Aorta (tissue), 5 donors: ENCODE data around the gene SLC46A1. TPM values are rescaled to one million over a fixed set of nuclear protein-coding genes. Genes with fewer than 3 reads are reported as not detected.

ENCODE experiments used
- ATAC-seq: fragments of 200-7000 bp; cut with Tn5 transposase; one replicate; pipeline ENCODE4 v1.9.1; 2022; ENCODE audit warnings: moderate library complexity; ENCODE audit not compliant: low FRiP score
- DNase-seq, 2 donors: peaks; one replicate each; pipeline ENCODE4 v3.0.0-alpha.2; 2020
- H3K27ac ChIP-seq, 2 donors: one replicate each; pipeline ENCODE4 v1.5.1; 2013; ENCODE audit warnings: low read length in 2 of 2, mild to moderate bottlenecking in 2 of 2, moderate library complexity in 2 of 2, control low read depth in 1 of 2, inconsistent platforms in 1 of 2, low read depth in 1 of 2
- H3K27me3 ChIP-seq, 2 donors: one replicate each; pipeline ENCODE4 v1.6.1; 2013; ENCODE audit warnings: control low read depth in 1 of 2, low read length in 1 of 2, mild to moderate bottlenecking in 1 of 2, moderate library complexity in 1 of 2; ENCODE audit not compliant: insufficient read depth in 2 of 2, control insufficient read depth in 1 of 2
- H3K36me3 ChIP-seq, 2 donors: one replicate each; pipeline ENCODE4 v1.6.1; 2013; ENCODE audit warnings: control low read depth in 1 of 2, low read length in 1 of 2, mild to moderate bottlenecking in 1 of 2; ENCODE audit not compliant: insufficient read depth in 2 of 2, control insufficient read depth in 1 of 2
- H3K4me1 ChIP-seq, 2 donors: one replicate each; pipeline ENCODE4 v1.6.1; 2013; ENCODE audit warnings: low read length in 2 of 2, control low read depth in 1 of 2, mild to moderate bottlenecking in 1 of 2, moderate library complexity in 1 of 2; ENCODE audit not compliant: insufficient read depth in 2 of 2, control insufficient read depth in 1 of 2
- H3K4me3 ChIP-seq, 2 donors: one replicate each; pipeline ENCODE4 v1.5.1; 2013; ENCODE audit warnings: low read length in 2 of 2, control low read depth in 1 of 2, mild to moderate bottlenecking in 1 of 2
- H3K9me3 ChIP-seq: one replicate; pipeline ENCODE4 v1.6.1; 2013; ENCODE audit warnings: mild to moderate bottlenecking, low read length; ENCODE audit not compliant: control insufficient read depth
- WGBS, 2 donors: extraction: QIAGEN DNeasy Blood & Tissue Kit; methylation state at CpG; one replicate each; pipeline ENCODE4 v1.1.7; 2013; 5-methylcytosine and 5-hydroxymethylcytosine counted together
- intact Hi-C, 2 donors: fragments of 100-400 bp; cut with DNase I; formaldehyde crosslinking; loops; one replicate each; pipeline versions ENCODE4 v1.14.2 to v1.15.0; 2022
- polyA plus RNA-seq, 2 donors: library from polyadenylated mRNA; stranded (reverse); fragments of 200-250 nt; gene quantifications; one replicate each; pipeline ENCODE4 v1.2.3, GENCODE V29; 2013
- total RNA-seq, 2 donors: library from RNA; stranded (reverse); fragmentation: NEBNext Ultra II Directional; extraction: Animal tissue kit (Norgen Biotek cat#: 25700); gene quantifications; one replicate each; pipeline ENCODE4 v1.2.1, GENCODE V29; 2021
- donor health status: healthy with polysubstance abuse.
- donor health status: Bipolar disorder and iron deficiency.
- donor health status: DM: no; HTN: no; CAD: no.
- donor health status: DM: no; HTN: no; CAD: no.
- donor health status: DM: yes; HTN: yes; CAD: no.

SLC46A1 gene
- total and polyA plus RNA-seq, 4 donors: 4.4 to 16.7 (median 8.4) TPM

DNA sequence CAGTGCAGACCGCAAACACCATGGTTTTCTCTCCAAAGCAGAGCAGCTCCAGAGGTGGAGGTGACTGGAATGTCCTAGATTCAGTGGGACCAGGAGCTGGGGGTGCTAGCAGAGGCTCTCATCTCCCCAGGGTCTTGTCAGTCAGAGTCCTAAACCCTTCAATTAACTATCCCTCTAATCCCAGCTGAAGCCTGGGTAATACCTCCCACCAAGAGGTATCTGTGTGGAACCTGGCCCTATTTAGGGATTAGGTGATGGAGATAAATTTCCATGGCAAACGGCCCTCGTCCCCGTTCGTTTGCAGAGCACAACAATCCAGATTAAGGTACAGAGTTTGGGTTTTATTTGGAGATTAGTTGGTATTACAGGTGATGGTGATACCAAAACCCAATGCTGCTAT, 42.8 kb downstream of the SLC46A1 start:
- H3K27ac ChIP-seq: no peak overlapping the region
- no peak overlapping the region for H3K4me3 ChIP-seq
- ATAC-seq (no peak), DNase-seq (peak in 1 of 2 donors; percentile 7)
- H3K9me3 ChIP-seq: no peaks in the 10 kb centered on the region
- H3K4me1 ChIP-seq: no peaks in the 10 kb centered on the region
- WGBS, 2 donors: 85% methylated on average over 5 of the region's 5 CpGs
- no peaks in the 10 kb centered on the region for H3K27me3 ChIP-seq
- intact Hi-C loops: no loop called here
- H3K36me3 ChIP-seq: peaks cover 2 to 4% of the 10 kb centered on the region in 2 donors

- Histone ChIP-seq H3K4me1 (no peaks in the 10 kb centered on the region), H3K4me3 (peak overlapping the region; percentile 9 to 69), H3K36me3 (peaks cover 2 to 6% of the 10 kb centered on the region in 2 donors), H3K27me3 (no peaks in the 10 kb centered on the region), H3K9me3 (no peaks in the 10 kb centered on the region), H3K27ac (peak overlapping the region; percentile 6 to 33)
- intact Hi-C loops: loop anchor here in 1 of 2 donors (2.0 kb wide), 1 partner anchor 21 kb away; no protein-coding TSS in a partner anchor
- peak in 1 of 2 donors; percentile 11 for DNase-seq
- no peak for ATAC-seq
- 3 to 6% methylated on average over 4 of the region's 4 CpGs for WGBS, 2 donors
These were observed 48.2 kb downstream of the SLC46A1 start for GRCh38 chr17:28357901-28358197.

GRCh38 chr17:28357061-28357900, 48.7 kb downstream of the SLC46A1 start, which contains the start of gene POLDIP2:
POLDIP2 (minus strand) TSS chr17:28357527; CDS start chr17:28357448, 79 bp downstream.
- DNase-seq (peak; percentile 98), ATAC-seq (peak; percentile 99)
- Histone ChIP-seq H3K9me3 (no peaks in the 10 kb centered on the region), H3K27ac (peak within 1 kb of the TSS; percentile 6 to 77), H3K4me1 (no peaks in the 10 kb centered on the region), H3K27me3 (no peaks in the 10 kb centered on the region), H3K36me3 (peaks cover 2 to 6% of the 10 kb centered on the region in 2 donors), H3K4me3 (peak within 1 kb of the TSS; percentile 86 to 91)
- WGBS, 2 donors: 0 to 1% methylated on average over 69 to 80 of the region's 80 CpGs
- intact Hi-C loops: loop anchor here in 1 of 2 donors (2.0 kb wide), 1 partner anchor 20 kb away; no protein-coding TSS in a partner anchor

GRCh38 chr17:28350271-28350670, 55.7 kb downstream of the SLC46A1 start:
- Histone ChIP-seq H3K4me1 (peaks cover 3 to 4% of the 10 kb centered on the region in 2 donors), H3K27me3 (no peaks in the 10 kb centered on the region), H3K27ac (no peak overlapping the region), H3K9me3 (no peaks in the 10 kb centered on the region), H3K36me3 (peaks cover 7% of the 10 kb centered on the region in 2 donors), H3K4me3 (no peak overlapping the region)
- DNase-seq (no peak), ATAC-seq (no peak)
- intact Hi-C loops: no loop called here
- WGBS, 2 donors: 87 to 94% methylated on average over 7 of the region's 7 CpGs

DNA sequence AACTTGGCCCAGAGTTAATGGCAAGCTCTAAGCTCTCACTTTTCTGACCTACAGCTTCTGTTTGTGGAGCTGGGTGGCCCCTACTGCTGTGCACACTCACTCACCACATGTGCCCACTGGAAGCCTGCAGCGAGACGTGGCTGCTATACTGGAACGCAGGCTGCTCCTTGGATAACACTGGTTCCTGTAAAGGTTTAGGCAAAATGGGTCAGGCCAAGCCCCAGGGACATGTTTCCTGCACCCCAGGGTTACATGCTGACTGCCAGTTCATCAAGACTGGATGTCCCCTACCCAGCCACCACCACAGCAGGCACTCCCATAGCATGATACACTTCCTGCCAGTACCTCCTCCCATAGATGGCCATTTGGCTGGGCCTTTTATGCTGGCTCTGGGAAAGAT, 57.0 kb downstream of the SLC46A1 start:
- H3K27ac ChIP-seq: no peak overlapping the region
- 60 to 70% methylated on average over 3 of the region's 3 CpGs for WGBS, 2 donors
- H3K4me3 ChIP-seq: no peak overlapping the region
- intact Hi-C loops: no loop called here
- peaks cover 7 to 8% of the 10 kb centered on the region in 2 donors for H3K36me3 ChIP-seq
- ATAC-seq (no peak), DNase-seq (no peak)
- no peaks in the 10 kb centered on the region for H3K27me3 ChIP-seq
- H3K4me1 ChIP-seq: peaks cover 3 to 4% of the 10 kb centered on the region in 2 donors
- no peaks in the 10 kb centered on the region for H3K9me3 ChIP-seq

- Histone ChIP-seq H3K36me3 (peaks cover 7 to 10% of the 10 kb centered on the region in 2 donors), H3K4me1 (peaks cover 3 to 4% of the 10 kb centered on the region in 2 donors), H3K27ac (peak overlapping the region; percentile 54 to 78), H3K4me3 (no peak overlapping the region), H3K9me3 (no peaks in the 10 kb centered on the region), H3K27me3 (no peaks in the 10 kb centered on the region)
- no peak for ATAC-seq
- WGBS, 2 donors: 10 to 24% methylated on average over 8 of the region's 8 CpGs
- peak in 1 of 2 donors; percentile 71 for DNase-seq
- intact Hi-C loops: no loop called here
These were observed 58.6 kb downstream of the SLC46A1 start for GRCh38 chr17:28347261-28347891.

- no peaks in the 10 kb centered on the region for H3K27me3 ChIP-seq
- H3K27ac ChIP-seq: peak overlapping the region; percentile 73 to 91
- no peak for DNase-seq
- H3K36me3 ChIP-seq: peaks cover 7 to 14% of the 10 kb centered on the region in 2 donors
- H3K9me3 ChIP-seq: no peaks in the 10 kb centered on the region
- WGBS, 2 donors: 9 to 17% methylated on average over 7 of the region's 7 CpGs
- H3K4me3 ChIP-seq: no peak overlapping the region
- ATAC-seq: no peak
- H3K4me1 ChIP-seq: peaks cover 3 to 4% of the 10 kb centered on the region in 2 donors
- intact Hi-C loops: no loop called here
These were observed 59.2 kb downstream of the SLC46A1 start for GRCh38 chr17:28346746-28347246.

GRCh38 chr17:28346199-28346580, 59.8 kb downstream of the SLC46A1 start:
- H3K4me1 ChIP-seq: peaks cover 3 to 4% of the 10 kb centered on the region in 2 donors
- H3K9me3 ChIP-seq: no peaks in the 10 kb centered on the region
- H3K4me3 ChIP-seq: no peak overlapping the region
- 7 to 19% methylated on average over 2 of the region's 2 CpGs for WGBS, 2 donors
- intact Hi-C loops: no loop called here
- H3K27me3 ChIP-seq: no peaks in the 10 kb centered on the region
- peaks cover 7 to 14% of the 10 kb centered on the region in 2 donors for H3K36me3 ChIP-seq
- ATAC-seq (no peak), DNase-seq (no peak)
- H3K27ac ChIP-seq: peak overlapping the region; percentile 73 to 91
